ENCODE data around the gene CASQ2. TPM values are rescaled to one million over a fixed set of nuclear protein-coding genes. Genes with fewer than 3 reads are reported as not detected.

Gene CASQ2
- total and polyA plus RNA-seq, 2 donors, result 1.0 to 6.7 TPM

- 87% methylated on average over 5 of the region's 5 CpGs for WGBS
- DNase-seq (ENCODE audit: low read depth in 6 of 9, low spot score in 9 of 9), result no peak
- H3K27ac ChIP-seq (ENCODE audit: low read depth in 1 of 2, low read length in 1 of 2), result no peak overlapping the region
- no peak overlapping the region for H3K4me3 ChIP-seq (ENCODE audit: low read length in 2 of 2)
- peaks cover 21 to 29% of the 10 kb centered on the region in 2 donors for H3K36me3 ChIP-seq (ENCODE audit: control insufficient read depth in 2 of 2, insufficient read depth in 2 of 2, low read length in 1 of 2)
- H3K27me3 ChIP-seq (ENCODE audit: control insufficient read depth in 2 of 2, insufficient read depth in 1 of 2, low read length in 1 of 2), result no peaks in the 10 kb centered on the region
- H3K4me1 ChIP-seq (ENCODE audit: control insufficient read depth in 2 of 2, insufficient read depth in 2 of 2, low read length in 2 of 2), result peaks cover 4 to 16% of the 10 kb centered on the region in 2 donors
- peaks cover 0 to 1% of the 10 kb centered on the region in 2 donors for H3K9me3 ChIP-seq (ENCODE audit: control insufficient read depth in 2 of 2, insufficient read depth in 1 of 2, low read length in 1 of 2)
Observed at GRCh38 chr1:115678141-115678540, 90.4 kb downstream of the CASQ2 start.

- Histone ChIP-seq H3K27ac (ENCODE audit: low read depth in 1 of 2, low read length in 1 of 2) (no peak overlapping the region), H3K36me3 (ENCODE audit: control insufficient read depth in 2 of 2, insufficient read depth in 2 of 2, low read length in 1 of 2) (peaks cover 15 to 30% of the 10 kb centered on the region in 2 donors), H3K4me3 (ENCODE audit: low read length in 2 of 2) (no peak overlapping the region), H3K27me3 (ENCODE audit: control insufficient read depth in 2 of 2, insufficient read depth in 1 of 2, low read length in 1 of 2) (no peaks in the 10 kb centered on the region), H3K4me1 (ENCODE audit: control insufficient read depth in 2 of 2, insufficient read depth in 2 of 2, low read length in 2 of 2) (peaks cover 4 to 22% of the 10 kb centered on the region in 2 donors), H3K9me3 (ENCODE audit: control insufficient read depth in 2 of 2, insufficient read depth in 1 of 2, low read length in 1 of 2) (peaks cover 0 to 1% of the 10 kb centered on the region in 2 donors)
- WGBS, result 97% methylated on average over 1 of the region's 1 CpG
- DNase-seq (ENCODE audit: low read depth in 6 of 9, low spot score in 9 of 9), result peak in 1 of 9 donors; percentile 37
Observed at GRCh38 chr1:115677565-115677964, 90.9 kb downstream of the CASQ2 start.

- Histone ChIP-seq H3K36me3 (ENCODE audit: control insufficient read depth in 2 of 2, insufficient read depth in 2 of 2, low read length in 1 of 2) (peaks cover 12 to 26% of the 10 kb centered on the region in 2 donors), H3K9me3 (ENCODE audit: control insufficient read depth in 2 of 2, insufficient read depth in 1 of 2, low read length in 1 of 2) (peaks cover 0 to 1% of the 10 kb centered on the region in 2 donors), H3K27me3 (ENCODE audit: control insufficient read depth in 2 of 2, insufficient read depth in 1 of 2, low read length in 1 of 2) (no peaks in the 10 kb centered on the region), H3K4me3 (ENCODE audit: low read length in 2 of 2) (no peak overlapping the region), H3K27ac (ENCODE audit: low read depth in 1 of 2, low read length in 1 of 2) (no peak overlapping the region), H3K4me1 (ENCODE audit: control insufficient read depth in 2 of 2, insufficient read depth in 2 of 2, low read length in 2 of 2) (peaks cover 4 to 25% of the 10 kb centered on the region in 2 donors)
- 63% methylated on average over 3 of the region's 3 CpGs for WGBS
- peak in 1 of 9 donors; percentile 34 for DNase-seq (ENCODE audit: low read depth in 6 of 9, low spot score in 9 of 9)
Observed at GRCh38 chr1:115677182-115677555, 91.3 kb downstream of the CASQ2 start.

- no peaks in the 10 kb centered on the region for H3K27me3 ChIP-seq (ENCODE audit: control insufficient read depth in 2 of 2, insufficient read depth in 1 of 2, low read length in 1 of 2)
- peaks cover 5 to 30% of the 10 kb centered on the region in 2 donors for H3K4me1 ChIP-seq (ENCODE audit: control insufficient read depth in 2 of 2, insufficient read depth in 2 of 2, low read length in 2 of 2)
- peaks cover 12 to 24% of the 10 kb centered on the region in 2 donors for H3K36me3 ChIP-seq (ENCODE audit: control insufficient read depth in 2 of 2, insufficient read depth in 2 of 2, low read length in 1 of 2)
- H3K27ac ChIP-seq (ENCODE audit: low read depth in 1 of 2, low read length in 1 of 2), result no peak overlapping the region
- 96% methylated on average over 7 of the region's 7 CpGs for WGBS
- no peak for DNase-seq (ENCODE audit: low read depth in 6 of 9, low spot score in 9 of 9)
- H3K9me3 ChIP-seq (ENCODE audit: control insufficient read depth in 2 of 2, insufficient read depth in 1 of 2, low read length in 1 of 2), result peaks cover 0 to 1% of the 10 kb centered on the region in 2 donors
- no peak overlapping the region for H3K4me3 ChIP-seq (ENCODE audit: low read length in 2 of 2)
Observed at GRCh38 chr1:115676498-115677181, 91.9 kb downstream of the CASQ2 start.

- WGBS, result 96% methylated on average over 13 of the region's 13 CpGs
- no peaks in the 10 kb centered on the region for H3K27me3 ChIP-seq (ENCODE audit: control insufficient read depth in 2 of 2, insufficient read depth in 1 of 2, low read length in 1 of 2)
- peaks cover 30 to 53% of the 10 kb centered on the region in 2 donors for H3K4me1 ChIP-seq (ENCODE audit: control insufficient read depth in 2 of 2, insufficient read depth in 2 of 2, low read length in 2 of 2)
- H3K36me3 ChIP-seq (ENCODE audit: control insufficient read depth in 2 of 2, insufficient read depth in 2 of 2, low read length in 1 of 2), result peaks cover 5 to 13% of the 10 kb centered on the region in 2 donors
- H3K27ac ChIP-seq (ENCODE audit: low read depth in 1 of 2, low read length in 1 of 2), result no peak overlapping the region
- H3K4me3 ChIP-seq (ENCODE audit: low read length in 2 of 2), result no peak overlapping the region
- H3K9me3 ChIP-seq (ENCODE audit: control insufficient read depth in 2 of 2, insufficient read depth in 1 of 2, low read length in 1 of 2), result no peaks in the 10 kb centered on the region
- no peak for DNase-seq (ENCODE audit: low read depth in 6 of 9, low spot score in 9 of 9)
Observed at GRCh38 chr1:115672224-115673009, 96.1 kb downstream of the CASQ2 start.

- H3K9me3 ChIP-seq (ENCODE audit: control insufficient read depth in 2 of 2, insufficient read depth in 1 of 2, low read length in 1 of 2), result no peaks in the 10 kb centered on the region
- peak overlapping the region in 1 of 2 donors; percentile 17 for H3K4me3 ChIP-seq (ENCODE audit: low read length in 2 of 2)
- peaks cover 26 to 43% of the 10 kb centered on the region in 2 donors for H3K4me1 ChIP-seq (ENCODE audit: control insufficient read depth in 2 of 2, insufficient read depth in 2 of 2, low read length in 2 of 2)
- peak overlapping the region in 1 of 2 donors; percentile 69 for H3K27ac ChIP-seq (ENCODE audit: low read depth in 1 of 2, low read length in 1 of 2)
- 60% methylated on average over 19 of the region's 19 CpGs for whole genome bisulfite sequencing
- peak in 1 of 9 donors; percentile 35 for DNase-seq (ENCODE audit: low read depth in 6 of 9, low spot score in 9 of 9)
- no peaks in the 10 kb centered on the region for H3K27me3 ChIP-seq (ENCODE audit: control insufficient read depth in 2 of 2, insufficient read depth in 1 of 2, low read length in 1 of 2)
- H3K36me3 ChIP-seq (ENCODE audit: control insufficient read depth in 2 of 2, insufficient read depth in 2 of 2, low read length in 1 of 2), result peaks cover 12 to 13% of the 10 kb centered on the region in 2 donors
Observed at GRCh38 chr1:115671176-115671934, 97.2 kb downstream of the CASQ2 start.

GRCh38 chr1:115670476-115671175 is 97.9 kb downstream of the CASQ2 start:
- DNase-seq (ENCODE audit: low read depth in 6 of 9, low spot score in 9 of 9), result peak in 1 of 9 donors; percentile 52
- peaks cover 15 to 20% of the 10 kb centered on the region in 2 donors for H3K36me3 ChIP-seq (ENCODE audit: control insufficient read depth in 2 of 2, insufficient read depth in 2 of 2, low read length in 1 of 2)
- 28% methylated on average over 14 of the region's 14 CpGs for WGBS
- H3K4me3 ChIP-seq (ENCODE audit: low read length in 2 of 2), result peak overlapping the region in 1 of 2 donors; percentile 17
- H3K9me3 ChIP-seq (ENCODE audit: control insufficient read depth in 2 of 2, insufficient read depth in 1 of 2, low read length in 1 of 2), result no peaks in the 10 kb centered on the region
- H3K27me3 ChIP-seq (ENCODE audit: control insufficient read depth in 2 of 2, insufficient read depth in 1 of 2, low read length in 1 of 2), result no peaks in the 10 kb centered on the region
- peaks cover 26 to 44% of the 10 kb centered on the region in 2 donors for H3K4me1 ChIP-seq (ENCODE audit: control insufficient read depth in 2 of 2, insufficient read depth in 2 of 2, low read length in 2 of 2)
- H3K27ac ChIP-seq (ENCODE audit: low read depth in 1 of 2, low read length in 1 of 2), result peak overlapping the region in 1 of 2 donors; percentile 69

GRCh38 chr1:115669886-115670285 is 98.6 kb downstream of the CASQ2 start:
- no peak overlapping the region for H3K27ac ChIP-seq (ENCODE audit: low read depth in 1 of 2, low read length in 1 of 2)
- no peaks in the 10 kb centered on the region for H3K9me3 ChIP-seq (ENCODE audit: control insufficient read depth in 2 of 2, insufficient read depth in 1 of 2, low read length in 1 of 2)
- peaks cover 26 to 45% of the 10 kb centered on the region in 2 donors for H3K4me1 ChIP-seq (ENCODE audit: control insufficient read depth in 2 of 2, insufficient read depth in 2 of 2, low read length in 2 of 2)
- WGBS, result 93% methylated on average over 1 of the region's 1 CpG
- H3K27me3 ChIP-seq (ENCODE audit: control insufficient read depth in 2 of 2, insufficient read depth in 1 of 2, low read length in 1 of 2), result no peaks in the 10 kb centered on the region
- no peak for DNase-seq (ENCODE audit: low read depth in 6 of 9, low spot score in 9 of 9)
- H3K36me3 ChIP-seq (ENCODE audit: control insufficient read depth in 2 of 2, insufficient read depth in 2 of 2, low read length in 1 of 2), result peaks cover 21 to 23% of the 10 kb centered on the region in 2 donors
- H3K4me3 ChIP-seq (ENCODE audit: low read length in 2 of 2), result no peak overlapping the region
